SK-N-SH treated with all-trans-retinoic acid at 6 μM for 48 hours (cell line): ENCODE measurements around the gene PKNOX2.

Source experiments
- RARB ChIP-seq: fragments of 250-450 bp; sonication (Bioruptor Pico); IDR thresholded peaks from 2 replicates; pipeline ENCODE4 v1.8.0; 2021; ENCODE audit warnings: mild to moderate bottlenecking, moderate library complexity
- SNAI2 ChIP-seq: fragments of 250-450 bp; sonication (Bioruptor Pico); IDR thresholded peaks from 2 replicates; pipeline ENCODE4 v1.5.0; 2020; ENCODE audit warnings: mild to moderate bottlenecking, moderate library complexity
- TOX ChIP-seq: fragments of 250-450 bp; sonication (Bioruptor Pico); IDR thresholded peaks from 2 replicates; pipeline ENCODE4 v1.8.0; 2021; ENCODE audit warnings: mild to moderate bottlenecking, moderate library complexity, borderline replicate concordance
- ZFP30 ChIP-seq: fragments of 450-650 bp; formaldehyde crosslinking; IDR thresholded peaks from 2 replicates; pipeline ENCODE4 v1.5.0; 2022; ENCODE audit warnings: mild to moderate bottlenecking, moderate library complexity
- ZNF565 ChIP-seq: fragments of 450-650 bp; formaldehyde crosslinking; conservative IDR thresholded peaks from 2 replicates; pipeline ENCODE4 v1.5.0; 2020; ENCODE audit warnings: low read depth, mild to moderate bottlenecking, moderate library complexity

- TF ChIP-seq RARB (CRISPR knock-in tag): no peak
- no peak for TF ChIP-seq TOX (CRISPR knock-in tag)
- no peak for TF ChIP-seq ZNF565 (CRISPR knock-in tag)
- TF ChIP-seq SNAI2 (CRISPR knock-in tag): no peak
- TF ChIP-seq ZFP30 (CRISPR knock-in tag): no peak
These were observed 6.4 kb upstream of the PKNOX2 start for GRCh38 chr11:125157953-125158680.
